HL-60 (cell line): ENCODE data around the gene SF3A2.
"Not testable (repeated sequence)": the region's sequence is repeated elsewhere in the genome, so short reads cannot be mapped to it uniquely, and the experiment has no call there.

ENCODE experiments used
- DNase-seq, 2 experiments: peaks; one replicate each; pipeline ENCODE4 v3.0.0-alpha.2; 2010 to 2020; ENCODE audit warnings: low read depth in 1 of 2, low spot score in 1 of 2
- H3K27ac ChIP-seq: fragments of 250-450 bp; sonication (Bioruptor Pico); replicated peaks from 2 replicates; pipeline ENCODE4 v1.5.1; 2020; ENCODE audit warnings: mild to moderate bottlenecking, moderate library complexity
- H3K27me3 ChIP-seq: fragments of 250-450 bp; sonication (Bioruptor Pico); 2 replicates; pipeline ENCODE4 v1.5.1; 2021; ENCODE audit warnings: mild to moderate bottlenecking, moderate library complexity; ENCODE audit not compliant: insufficient read depth, poor library complexity, severe bottlenecking
- H3K4me3 ChIP-seq: replicated peaks from 2 replicates; pipeline ENCODE4 v1.5.1; 2011; ENCODE audit warnings: mild to moderate bottlenecking, control low read depth, low read length; ENCODE audit not compliant: insufficient read depth
- GABPA ChIP-seq: IDR thresholded peaks from 2 replicates; pipeline ENCODE4 v1.6.1; 2012; ENCODE audit warnings: low read depth
- POLR2AphosphoS5 ChIP-seq: IDR thresholded peaks from 2 replicates; pipeline ENCODE4 v1.6.1; 2012; ENCODE audit warnings: low read depth
- SPI1 ChIP-seq: IDR thresholded peaks from 2 replicates; pipeline ENCODE4 v1.6.1; 2012; ENCODE audit warnings: low read depth, mild to moderate bottlenecking, borderline replicate concordance
- TF ChIP-seq, protein P1 (sequence below): IDR thresholded peaks from one replicate; pipeline ENCODE4 v1.5.1; 2011; ENCODE audit warnings: low read length, control low read depth, inconsistent platforms; ENCODE audit not compliant: insufficient read depth
- TF ChIP-seq, protein P2 (sequence below): IDR thresholded peaks from 2 replicates; pipeline ENCODE4 v1.6.1; 2012; ENCODE audit warnings: low read depth; ENCODE audit not compliant: insufficient replicate concordance

SF3A2 gene

DNA sequence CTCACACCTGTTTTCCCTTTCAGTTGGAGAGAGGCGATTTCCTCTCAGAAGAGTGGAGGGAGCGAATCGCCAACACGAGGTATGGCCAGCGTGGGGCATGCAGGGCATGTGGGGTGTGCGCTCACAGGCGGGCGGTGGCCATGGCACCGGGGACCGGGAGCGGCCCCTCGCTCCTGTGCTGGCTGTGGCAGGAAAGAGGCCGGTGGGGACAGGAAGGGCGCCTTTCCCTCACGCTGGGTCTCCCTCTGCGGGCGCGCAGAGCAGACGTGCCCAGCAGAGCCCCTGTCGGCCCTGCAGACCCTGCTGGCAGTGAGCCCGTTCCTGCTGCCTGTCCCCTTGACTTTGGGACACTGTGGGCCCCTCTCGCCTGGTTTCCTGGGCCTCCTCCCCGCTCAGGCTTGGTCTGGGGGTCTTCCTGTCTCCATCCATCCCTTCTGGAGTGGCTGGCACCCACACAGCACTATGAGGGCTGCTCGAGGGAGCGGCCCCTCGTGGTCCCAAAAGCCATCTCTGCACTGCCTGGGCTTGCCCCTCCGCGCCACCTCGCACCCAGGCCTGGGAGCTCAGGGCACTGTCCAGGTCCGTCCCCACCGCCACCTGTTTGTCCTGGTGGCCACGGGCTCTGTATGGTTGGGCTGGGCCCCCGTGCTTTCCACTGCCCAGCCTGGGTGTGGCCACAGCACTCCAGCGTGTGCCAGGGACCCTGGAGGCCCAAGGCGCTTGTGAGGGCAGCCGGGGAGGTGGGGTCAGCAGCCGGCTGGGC, 36.6 kb upstream of the SF3A2 start:
- TF ChIP-seq, protein P1, sequence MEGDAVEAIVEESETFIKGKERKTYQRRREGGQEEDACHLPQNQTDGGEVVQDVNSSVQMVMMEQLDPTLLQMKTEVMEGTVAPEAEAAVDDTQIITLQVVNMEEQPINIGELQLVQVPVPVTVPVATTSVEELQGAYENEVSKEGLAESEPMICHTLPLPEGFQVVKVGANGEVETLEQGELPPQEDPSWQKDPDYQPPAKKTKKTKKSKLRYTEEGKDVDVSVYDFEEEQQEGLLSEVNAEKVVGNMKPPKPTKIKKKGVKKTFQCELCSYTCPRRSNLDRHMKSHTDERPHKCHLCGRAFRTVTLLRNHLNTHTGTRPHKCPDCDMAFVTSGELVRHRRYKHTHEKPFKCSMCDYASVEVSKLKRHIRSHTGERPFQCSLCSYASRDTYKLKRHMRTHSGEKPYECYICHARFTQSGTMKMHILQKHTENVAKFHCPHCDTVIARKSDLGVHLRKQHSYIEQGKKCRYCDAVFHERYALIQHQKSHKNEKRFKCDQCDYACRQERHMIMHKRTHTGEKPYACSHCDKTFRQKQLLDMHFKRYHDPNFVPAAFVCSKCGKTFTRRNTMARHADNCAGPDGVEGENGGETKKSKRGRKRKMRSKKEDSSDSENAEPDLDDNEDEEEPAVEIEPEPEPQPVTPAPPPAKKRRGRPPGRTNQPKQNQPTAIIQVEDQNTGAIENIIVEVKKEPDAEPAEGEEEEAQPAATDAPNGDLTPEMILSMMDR: no peak
- TF ChIP-seq SPI1: no peak
- no peak for TF ChIP-seq GABPA
- TF ChIP-seq, protein P2, sequence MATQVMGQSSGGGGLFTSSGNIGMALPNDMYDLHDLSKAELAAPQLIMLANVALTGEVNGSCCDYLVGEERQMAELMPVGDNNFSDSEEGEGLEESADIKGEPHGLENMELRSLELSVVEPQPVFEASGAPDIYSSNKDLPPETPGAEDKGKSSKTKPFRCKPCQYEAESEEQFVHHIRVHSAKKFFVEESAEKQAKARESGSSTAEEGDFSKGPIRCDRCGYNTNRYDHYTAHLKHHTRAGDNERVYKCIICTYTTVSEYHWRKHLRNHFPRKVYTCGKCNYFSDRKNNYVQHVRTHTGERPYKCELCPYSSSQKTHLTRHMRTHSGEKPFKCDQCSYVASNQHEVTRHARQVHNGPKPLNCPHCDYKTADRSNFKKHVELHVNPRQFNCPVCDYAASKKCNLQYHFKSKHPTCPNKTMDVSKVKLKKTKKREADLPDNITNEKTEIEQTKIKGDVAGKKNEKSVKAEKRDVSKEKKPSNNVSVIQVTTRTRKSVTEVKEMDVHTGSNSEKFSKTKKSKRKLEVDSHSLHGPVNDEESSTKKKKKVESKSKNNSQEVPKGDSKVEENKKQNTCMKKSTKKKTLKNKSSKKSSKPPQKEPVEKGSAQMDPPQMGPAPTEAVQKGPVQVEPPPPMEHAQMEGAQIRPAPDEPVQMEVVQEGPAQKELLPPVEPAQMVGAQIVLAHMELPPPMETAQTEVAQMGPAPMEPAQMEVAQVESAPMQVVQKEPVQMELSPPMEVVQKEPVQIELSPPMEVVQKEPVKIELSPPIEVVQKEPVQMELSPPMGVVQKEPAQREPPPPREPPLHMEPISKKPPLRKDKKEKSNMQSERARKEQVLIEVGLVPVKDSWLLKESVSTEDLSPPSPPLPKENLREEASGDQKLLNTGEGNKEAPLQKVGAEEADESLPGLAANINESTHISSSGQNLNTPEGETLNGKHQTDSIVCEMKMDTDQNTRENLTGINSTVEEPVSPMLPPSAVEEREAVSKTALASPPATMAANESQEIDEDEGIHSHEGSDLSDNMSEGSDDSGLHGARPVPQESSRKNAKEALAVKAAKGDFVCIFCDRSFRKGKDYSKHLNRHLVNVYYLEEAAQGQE: no peak
- no peak for TF ChIP-seq POLR2AphosphoS5
- Histone ChIP-seq H3K27ac (no peak overlapping the region), H3K27me3 (no peaks in the 10 kb centered on the region), H3K4me3 (no peak overlapping the region)
- DNase-seq: no peak

DNA sequence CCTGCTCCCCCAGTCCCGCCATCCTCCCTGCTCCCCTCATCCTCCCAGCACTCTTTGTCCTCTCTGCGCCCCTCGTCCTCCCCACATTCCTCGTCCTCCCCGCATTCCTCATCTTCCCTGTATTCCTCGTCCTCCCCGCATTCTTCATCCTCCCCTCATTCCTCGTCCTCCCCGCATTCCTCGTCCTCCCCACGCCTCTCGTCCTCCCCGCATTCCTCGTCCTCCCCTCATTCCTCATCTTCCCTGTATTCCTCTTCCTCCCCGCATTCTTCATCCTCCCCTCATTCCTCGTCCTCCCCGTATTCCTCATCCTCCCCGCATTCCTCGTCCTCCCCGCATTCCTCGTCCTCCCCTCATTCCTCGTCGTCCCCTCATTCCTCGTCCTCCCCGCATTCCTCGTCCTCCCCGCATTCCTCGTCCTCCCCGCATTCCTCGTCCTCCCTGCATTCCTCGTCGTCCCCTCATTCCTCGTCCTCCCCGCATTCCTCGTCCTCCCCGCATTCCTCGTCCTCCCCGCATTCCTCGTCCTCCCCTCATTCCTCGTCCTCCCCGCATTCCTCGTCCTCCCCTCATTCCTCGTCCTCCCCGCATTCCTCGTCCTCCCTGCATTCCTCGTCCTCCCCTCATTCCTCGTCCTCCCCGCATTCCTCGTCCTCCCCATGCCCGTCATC, 35.9 kb upstream of the SF3A2 start:
- H3K27ac ChIP-seq, DNase-seq, H3K4me3 ChIP-seq, H3K27me3 ChIP-seq: not testable (repeated sequence)

DNA sequence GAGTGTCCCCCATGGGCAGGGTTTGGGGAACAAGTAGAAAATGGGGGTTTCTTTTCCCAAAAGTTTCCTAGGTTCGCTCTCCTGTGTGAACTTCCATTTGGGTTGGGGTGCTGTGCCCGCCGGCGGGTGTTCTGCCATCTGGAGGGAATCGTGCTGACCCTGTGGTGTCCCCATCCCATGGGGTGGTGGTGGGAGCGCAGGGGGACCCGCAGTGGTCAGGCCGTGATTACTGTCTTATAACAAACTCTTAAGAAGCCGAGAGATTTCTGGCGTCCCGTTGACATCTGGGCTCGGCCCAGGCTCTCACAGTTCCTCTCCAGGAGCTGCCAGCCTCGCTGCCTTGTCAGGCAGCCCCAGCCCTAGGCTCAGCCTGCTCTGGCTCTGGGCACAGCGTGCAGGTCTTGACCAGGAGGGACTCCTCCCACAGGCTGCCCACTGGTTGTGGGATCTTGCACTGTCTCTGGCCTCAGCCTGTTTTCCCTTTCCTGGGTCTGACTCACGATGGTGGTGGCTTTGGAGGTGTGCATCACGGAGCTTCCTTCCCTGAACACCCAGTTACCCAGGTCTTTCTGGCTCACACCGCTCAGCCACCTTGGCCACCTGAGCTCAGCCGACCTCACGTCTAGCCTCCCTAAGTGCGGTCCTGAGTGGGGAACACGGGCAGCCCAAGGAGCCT, 35.0 kb upstream of the SF3A2 start:
- TF ChIP-seq, protein P2: no peak
- TF ChIP-seq, protein P1: no peak
- no peak for TF ChIP-seq SPI1
- TF ChIP-seq GABPA: no peak
- no peak for TF ChIP-seq POLR2AphosphoS5
- no peak overlapping the region for H3K4me3 ChIP-seq

DNA sequence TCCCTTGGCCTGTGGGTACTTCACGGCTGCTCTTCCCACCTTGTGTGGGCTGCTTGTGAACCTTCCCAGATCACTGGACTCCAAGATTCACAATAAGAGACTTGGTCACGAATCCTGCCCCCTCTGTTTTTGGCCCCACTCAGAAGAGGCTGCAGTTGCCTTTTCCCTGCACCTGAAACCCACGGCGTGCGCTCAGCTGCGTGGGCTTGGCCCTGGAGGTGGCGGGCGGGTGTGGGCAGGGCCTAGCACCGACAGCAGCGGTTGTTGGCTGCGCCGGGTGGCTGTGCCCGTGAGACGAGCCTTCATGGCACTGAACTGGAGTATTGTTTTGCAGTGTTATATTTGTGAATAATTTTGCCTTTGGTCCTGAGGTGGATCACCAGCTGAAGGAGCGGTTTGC, 34.3 kb upstream of the SF3A2 start:
- Histone ChIP-seq H3K27ac (no peak overlapping the region), H3K27me3 (no peaks in the 10 kb centered on the region), H3K4me3 (no peak overlapping the region)
- DNase-seq: no peak
- TF ChIP-seq SPI1 (no peak), GABPA (no peak), POLR2AphosphoS5 (no peak)
- TF ChIP-seq, protein P1: no peak
- TF ChIP-seq, protein P2: no peak

More for the DNA sequence above, 35.0 kb upstream of the SF3A2 start:
- no peak for DNase-seq
- Histone ChIP-seq H3K27me3 (no peaks in the 10 kb centered on the region), H3K27ac (no peak overlapping the region)
